Mesenchymal stem cell (in vitro differentiated cells and primary cell): ENCODE data around the gene CDKN3.

Experiments
- DNase-seq: peaks from one replicate; pipeline ENCODE4 v3.0.0-alpha.2; 2013
- H2AFZ ChIP-seq: one replicate; pipeline ENCODE4 v1.6.1; 2013; ENCODE audit warnings: low read depth, mild to moderate bottlenecking, control low read depth, inconsistent platforms, low read length, moderate library complexity
- H2AK5ac ChIP-seq: 2 replicates; pipeline ENCODE4 v1.6.1; 2013; ENCODE audit warnings: low read length, moderate library complexity, mild to moderate bottlenecking, inconsistent platforms; ENCODE audit not compliant: severe bottlenecking
- H2BK120ac ChIP-seq: one replicate; pipeline ENCODE4 v1.6.1; 2013; ENCODE audit warnings: low read depth, mild to moderate bottlenecking, inconsistent platforms, low read length, moderate library complexity
- H2BK12ac ChIP-seq, 2 experiments: one replicate each; pipeline ENCODE4 v1.6.1; 2013; ENCODE audit warnings: inconsistent platforms in 2 of 2, low read length in 2 of 2, mild to moderate bottlenecking in 2 of 2, moderate library complexity in 2 of 2, control low read depth in 1 of 2
- H2BK15ac ChIP-seq: one replicate; pipeline ENCODE4 v1.6.1; 2013; ENCODE audit warnings: mild to moderate bottlenecking, low read depth, inconsistent platforms; ENCODE audit not compliant: poor library complexity, severe bottlenecking
- H2BK5ac ChIP-seq: 2 replicates; pipeline ENCODE4 v1.6.1; 2013; ENCODE audit warnings: low read depth, mild to moderate bottlenecking, low read length, control low read depth, inconsistent platforms; ENCODE audit not compliant: poor library complexity, severe bottlenecking
- H3K14ac ChIP-seq, 2 experiments: one replicate each; pipeline ENCODE4 v1.6.1; 2013; ENCODE audit warnings: inconsistent platforms in 2 of 2, low read length in 2 of 2, control low read depth in 1 of 2, mild to moderate bottlenecking in 1 of 2, moderate library complexity in 1 of 2
- H3K18ac ChIP-seq, 2 experiments: one replicate each; pipeline ENCODE4 v1.6.1; 2013; ENCODE audit warnings: inconsistent platforms in 2 of 2, low read length in 2 of 2, control low read depth in 1 of 2, low read depth in 1 of 2, mild to moderate bottlenecking in 1 of 2
- H3K23ac ChIP-seq, 2 experiments: one replicate each; pipeline ENCODE4 v1.6.1; 2013; ENCODE audit warnings: inconsistent platforms in 2 of 2, low read length in 2 of 2, mild to moderate bottlenecking in 2 of 2, moderate library complexity in 2 of 2, control low read depth in 1 of 2
- H3K27ac ChIP-seq: 2 replicates; pipeline ENCODE4 v1.5.1; 2013; ENCODE audit warnings: mild to moderate bottlenecking, moderate library complexity, low read length, control low read depth, inconsistent platforms; ENCODE audit not compliant: poor library complexity, severe bottlenecking
- H3K27me3 ChIP-seq, 2 experiments: 2 replicates each; pipeline versions ENCODE4 v1.6.1 to v1.7.0; 2013; ENCODE audit warnings: low read length in 2 of 2, mild to moderate bottlenecking in 2 of 2, moderate library complexity in 2 of 2, control low read depth in 1 of 2, inconsistent platforms in 1 of 2; ENCODE audit not compliant: control insufficient read depth in 1 of 2, insufficient read depth in 1 of 2
- H3K36me3 ChIP-seq, 2 experiments: 2 replicates each; pipeline versions ENCODE4 v1.6.1 to v1.7.0; 2013; ENCODE audit warnings: low read length in 2 of 2, control low read depth in 1 of 2, inconsistent platforms in 1 of 2, low read depth in 1 of 2, mild to moderate bottlenecking in 1 of 2; ENCODE audit not compliant: insufficient read depth in 2 of 2, control insufficient read depth in 1 of 2
- H3K4ac ChIP-seq, 2 experiments: one replicate each; pipeline ENCODE4 v1.6.1; 2013; ENCODE audit warnings: inconsistent platforms in 2 of 2, low read length in 2 of 2, mild to moderate bottlenecking in 2 of 2, moderate library complexity in 2 of 2, control low read depth in 1 of 2, low read depth in 1 of 2
- H3K4me1 ChIP-seq: 2 replicates; pipeline ENCODE4 v1.6.1; 2013; ENCODE audit warnings: low read depth, low read length, control low read depth; ENCODE audit not compliant: control insufficient read depth, insufficient read depth
- H3K4me2 ChIP-seq: 2 replicates; pipeline ENCODE4 v1.6.1; 2013; ENCODE audit warnings: low read length, mild to moderate bottlenecking, inconsistent platforms; ENCODE audit not compliant: poor library complexity, severe bottlenecking
- H3K4me3 ChIP-seq, 2 experiments: 2 replicates each; pipeline versions ENCODE4 v1.5.1 to v1.7.0; 2013; ENCODE audit warnings: low read length in 2 of 2, mild to moderate bottlenecking in 2 of 2, control low read depth in 1 of 2, low read depth in 1 of 2; ENCODE audit not compliant: insufficient read depth in 1 of 2
- H3K79me1 ChIP-seq: replicated peaks from 2 replicates; pipeline ENCODE4 v1.6.1; 2013; ENCODE audit warnings: mild to moderate bottlenecking, control low read depth, low read length, inconsistent platforms; ENCODE audit not compliant: poor library complexity, severe bottlenecking
- H3K9ac ChIP-seq: 2 replicates; pipeline ENCODE4 v1.7.0; 2013; ENCODE audit warnings: mild to moderate bottlenecking, low read length, moderate library complexity
- H3K9me3 ChIP-seq: 2 replicates; pipeline ENCODE4 v1.7.0; 2013; ENCODE audit warnings: mild to moderate bottlenecking, low read length; ENCODE audit not compliant: control insufficient read depth
- H4K8ac ChIP-seq: one replicate; pipeline ENCODE4 v1.6.1; 2013; ENCODE audit warnings: inconsistent platforms, mild to moderate bottlenecking, low read length, moderate library complexity
- H4K91ac ChIP-seq: one replicate; pipeline ENCODE4 v1.6.1; 2013; ENCODE audit warnings: mild to moderate bottlenecking, low read length, inconsistent platforms
- WGBS: methylation state at CpG from one replicate; pipeline ENCODE4 v1.1.7; 2013; ENCODE audit warnings: mixed read lengths; 5-methylcytosine and 5-hydroxymethylcytosine counted together

The CDKN3 gene

DNA sequence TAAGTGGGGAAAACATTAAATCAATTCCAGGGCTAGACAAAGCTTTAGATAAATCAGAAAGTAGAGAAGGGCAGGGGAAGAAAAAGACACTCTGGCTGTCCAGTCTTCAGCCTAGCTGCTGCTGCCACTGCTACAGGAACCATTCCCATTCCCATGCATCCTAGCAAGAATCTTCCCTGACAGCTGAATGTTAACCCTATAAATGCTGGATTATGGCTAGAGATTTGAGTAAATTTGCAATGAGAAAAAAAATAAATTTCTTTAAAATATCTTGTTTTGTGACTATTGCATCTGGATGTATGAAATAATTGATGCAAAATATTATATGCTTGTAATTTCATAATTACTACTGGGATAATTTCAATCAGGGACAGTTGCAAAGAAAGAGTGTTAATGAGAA, 15.0 kb upstream of the CDKN3 start:
- Histone ChIP-seq H2AK5ac (no peak overlapping the region), H4K91ac (no peak overlapping the region), H3K79me1 (no peaks in the 10 kb centered on the region), H4K8ac (no peak overlapping the region), H3K18ac (no peak overlapping the region), H2BK5ac (no peak overlapping the region), H3K4me2 (no peak overlapping the region), H3K23ac (no peak overlapping the region), H2AFZ (no peak overlapping the region), H3K27me3 (peaks cover 13 to 24% of the 10 kb centered on the region in 2 experiments), H3K4ac (no peak overlapping the region), H3K14ac (no peak overlapping the region), H2BK120ac (no peak overlapping the region), H3K36me3 (no peaks in the 10 kb centered on the region), H3K4me3 (no peak overlapping the region), H2BK12ac (no peak overlapping the region), H3K27ac (no peak overlapping the region), H3K4me1 (no peaks in the 10 kb centered on the region), H3K9me3 (no peaks in the 10 kb centered on the region), H2BK15ac (no peak overlapping the region), H3K9ac (no peak overlapping the region)
- no peak for DNase-seq

DNA sequence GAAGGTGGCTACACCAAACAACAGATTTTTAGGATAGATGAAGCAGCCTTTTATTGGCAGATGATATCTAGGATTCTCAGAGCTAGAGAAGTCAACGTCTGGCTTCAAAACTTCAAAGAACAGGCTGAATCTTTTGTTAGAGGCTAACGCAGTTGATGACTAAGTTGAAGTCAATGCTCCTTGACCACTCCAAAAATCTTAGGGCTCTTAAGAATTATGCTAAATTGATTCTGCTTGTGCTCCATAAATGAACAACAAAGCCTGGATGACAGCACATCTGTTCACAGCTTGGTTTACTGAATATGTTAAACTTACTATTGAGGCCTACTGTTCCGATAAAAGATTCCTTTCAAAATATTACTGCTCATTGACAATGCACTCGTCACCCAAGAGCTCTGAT, 13.0 kb upstream of the CDKN3 start:
- WGBS = 95% methylated on average over 4 of the region's 4 CpGs
- no peak overlapping the region for H3K4me3 ChIP-seq
- no peak overlapping the region for H2BK5ac ChIP-seq
- H3K27ac ChIP-seq = no peak overlapping the region
- H3K4me1 ChIP-seq = no peaks in the 10 kb centered on the region
- H3K14ac ChIP-seq = no peak overlapping the region
- H2AK5ac ChIP-seq = no peak overlapping the region
- no peaks in the 10 kb centered on the region for H3K36me3 ChIP-seq
- H3K23ac ChIP-seq = no peak overlapping the region
- H3K79me1 ChIP-seq = no peaks in the 10 kb centered on the region
- no peak overlapping the region for H2BK12ac ChIP-seq
- H4K91ac ChIP-seq = no peak overlapping the region
- no peak overlapping the region for H2AFZ ChIP-seq
- H4K8ac ChIP-seq = no peak overlapping the region
- H3K27me3 ChIP-seq = peaks cover 0 to 25% of the 10 kb centered on the region in 2 experiments
- H2BK15ac ChIP-seq = no peak overlapping the region
- H3K9ac ChIP-seq = no peak overlapping the region
- DNase-seq = no peak
- no peak overlapping the region for H3K18ac ChIP-seq
- H3K4ac ChIP-seq = no peak overlapping the region
- H3K4me2 ChIP-seq = no peak overlapping the region
- H3K9me3 ChIP-seq = no peaks in the 10 kb centered on the region
- no peak overlapping the region for H2BK120ac ChIP-seq

DNA sequence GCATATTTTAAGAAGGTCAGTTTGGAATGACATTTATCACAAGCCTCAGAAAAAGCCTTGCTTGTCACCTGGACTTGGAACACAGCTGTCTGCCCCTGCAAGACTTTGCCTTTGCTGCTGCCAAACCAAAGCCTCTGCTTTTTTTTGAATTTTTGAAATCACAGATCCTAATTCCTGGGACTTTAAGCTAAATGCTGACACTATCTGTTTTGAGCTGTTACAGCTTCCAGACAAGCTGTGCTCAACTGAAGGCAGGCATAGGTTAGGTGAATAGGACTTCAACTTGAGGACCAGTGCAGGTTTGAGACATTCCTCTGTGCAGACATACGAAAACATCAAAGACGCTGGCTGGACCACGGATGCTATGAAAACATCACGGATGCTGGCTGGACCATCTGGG, 11.3 kb upstream of the CDKN3 start:
- WGBS = 94% methylated on average over 4 of the region's 4 CpGs
- Histone ChIP-seq H2BK12ac (no peak overlapping the region), H3K4me2 (no peak overlapping the region), H2BK120ac (no peak overlapping the region), H2AK5ac (no peak overlapping the region), H3K79me1 (no peaks in the 10 kb centered on the region), H4K8ac (no peak overlapping the region), H3K27me3 (peaks cover 0 to 25% of the 10 kb centered on the region in 2 experiments), H3K9me3 (no peaks in the 10 kb centered on the region), H3K18ac (no peak overlapping the region), H3K9ac (no peak overlapping the region), H3K27ac (no peak overlapping the region), H3K4me1 (no peaks in the 10 kb centered on the region), H3K4ac (no peak overlapping the region), H3K36me3 (no peaks in the 10 kb centered on the region), H3K23ac (no peak overlapping the region), H2BK15ac (no peak overlapping the region), H3K4me3 (no peak overlapping the region), H2AFZ (no peak overlapping the region), H4K91ac (no peak overlapping the region), H3K14ac (no peak overlapping the region), H2BK5ac (no peak overlapping the region)
- no peak for DNase-seq

GRCh38 chr14:54387328-54387727, 9.5 kb upstream of the CDKN3 start:
- no peak for DNase-seq
- H3K27ac ChIP-seq = no peak overlapping the region
- H2BK12ac ChIP-seq = no peak overlapping the region
- H3K27me3 ChIP-seq = peaks cover 0 to 32% of the 10 kb centered on the region in 2 experiments
- H2BK5ac ChIP-seq = no peak overlapping the region
- no peak overlapping the region for H3K4ac ChIP-seq
- no peak overlapping the region for H3K9ac ChIP-seq
- H3K4me1 ChIP-seq = no peaks in the 10 kb centered on the region
- no peak overlapping the region for H3K14ac ChIP-seq
- no peak overlapping the region for H2BK120ac ChIP-seq
- WGBS = 92% methylated on average over 5 of the region's 5 CpGs
- no peaks in the 10 kb centered on the region for H3K9me3 ChIP-seq
- no peak overlapping the region for H3K4me3 ChIP-seq
- H2AFZ ChIP-seq = no peak overlapping the region
- H3K18ac ChIP-seq = no peak overlapping the region
- no peak overlapping the region for H2AK5ac ChIP-seq
- H4K91ac ChIP-seq = no peak overlapping the region
- H4K8ac ChIP-seq = no peak overlapping the region
- H3K79me1 ChIP-seq = no peaks in the 10 kb centered on the region
- H3K23ac ChIP-seq = no peak overlapping the region
- no peak overlapping the region for H2BK15ac ChIP-seq
- H3K4me2 ChIP-seq = no peak overlapping the region
- H3K36me3 ChIP-seq = no peaks in the 10 kb centered on the region
